GM19452 (cell line): Measurements from ENCODE around the gene TARM1.

Experiments used
- ATAC-seq: cut with Tn5 transposase; IDR thresholded peaks from one replicate; pipeline ENCODE4 v1.9.1; 2021; ENCODE audit not compliant: unreplicated experiment

Gene TARM1

DNA sequence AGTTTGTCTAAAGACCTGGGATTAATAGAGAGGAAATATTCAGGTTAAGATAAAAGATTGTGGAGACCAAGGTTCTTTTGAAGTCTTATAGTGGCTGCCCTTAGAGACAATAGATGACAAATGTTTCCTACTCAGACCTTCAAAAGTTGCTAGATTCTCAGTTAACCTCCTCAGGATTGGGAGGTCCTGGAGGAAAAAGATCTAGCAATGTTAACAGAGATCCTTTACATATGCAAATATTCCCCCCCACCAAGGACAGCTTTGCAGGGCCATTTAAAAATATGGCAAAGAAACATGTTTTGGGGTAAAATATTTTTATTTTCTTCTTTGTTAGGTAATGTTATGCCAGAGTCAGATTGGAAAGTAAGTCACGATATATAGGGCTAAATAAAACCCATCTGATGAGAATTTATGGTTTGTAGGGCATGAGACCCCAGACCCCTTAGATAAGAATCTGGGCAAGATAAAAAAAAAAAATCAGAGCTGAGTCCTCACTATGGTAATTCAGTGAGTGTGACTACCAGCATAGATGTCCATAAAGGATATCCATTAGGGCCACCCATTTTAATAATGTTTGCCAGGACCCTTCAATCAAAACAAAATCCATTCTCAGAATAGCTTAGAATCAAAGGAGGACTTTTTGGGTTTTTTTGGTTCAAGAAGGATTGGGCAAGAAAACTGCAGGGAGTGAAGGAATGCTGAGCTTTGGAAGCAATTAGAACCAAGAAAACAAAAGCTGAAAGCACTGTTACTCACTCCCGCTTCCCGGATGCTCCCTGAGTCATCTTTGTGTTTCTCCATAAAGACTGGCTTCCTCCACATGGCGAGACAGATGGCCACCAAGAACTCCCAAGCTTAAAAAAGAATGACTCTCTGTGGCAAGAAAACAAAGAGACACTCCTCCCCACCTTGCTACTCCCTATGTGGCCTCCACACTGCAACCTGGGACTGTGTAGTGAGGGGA, 45.7 kb downstream of the TARM1 start:
- no peak for ATAC-seq

DNA sequence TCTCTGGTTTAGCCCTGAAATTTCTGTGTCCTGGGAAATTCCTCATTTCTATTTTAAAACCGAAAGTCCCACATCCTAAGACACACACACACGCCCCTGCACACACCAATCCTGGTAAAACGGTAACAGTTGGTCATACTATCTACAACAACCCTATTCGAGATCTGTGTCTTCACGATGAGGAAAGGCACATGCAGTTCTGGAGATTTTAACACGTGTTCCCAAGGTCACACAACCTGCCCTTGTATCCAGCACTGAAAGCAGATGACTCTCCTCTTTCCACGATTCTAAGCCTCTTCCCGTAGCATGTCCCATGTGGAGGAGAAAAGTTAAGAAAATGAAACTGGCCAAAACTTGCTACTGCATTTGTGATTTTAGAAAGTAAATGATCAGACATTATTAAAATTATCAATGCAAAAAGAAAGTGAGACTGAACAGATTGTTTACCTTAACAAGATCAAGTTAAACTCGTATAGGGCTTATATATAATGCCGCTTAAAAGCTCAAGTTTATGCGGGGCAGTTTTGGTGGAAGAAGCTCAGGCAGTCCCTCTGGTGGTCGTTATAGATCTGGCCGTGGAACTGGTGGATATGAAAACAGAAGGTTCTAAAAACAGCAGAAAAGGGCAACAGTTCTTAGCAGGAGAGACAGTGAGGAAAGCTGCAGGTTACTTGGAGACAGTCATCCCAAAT, 50.1 kb downstream of the TARM1 start:
- ATAC-seq = no peak

DNA sequence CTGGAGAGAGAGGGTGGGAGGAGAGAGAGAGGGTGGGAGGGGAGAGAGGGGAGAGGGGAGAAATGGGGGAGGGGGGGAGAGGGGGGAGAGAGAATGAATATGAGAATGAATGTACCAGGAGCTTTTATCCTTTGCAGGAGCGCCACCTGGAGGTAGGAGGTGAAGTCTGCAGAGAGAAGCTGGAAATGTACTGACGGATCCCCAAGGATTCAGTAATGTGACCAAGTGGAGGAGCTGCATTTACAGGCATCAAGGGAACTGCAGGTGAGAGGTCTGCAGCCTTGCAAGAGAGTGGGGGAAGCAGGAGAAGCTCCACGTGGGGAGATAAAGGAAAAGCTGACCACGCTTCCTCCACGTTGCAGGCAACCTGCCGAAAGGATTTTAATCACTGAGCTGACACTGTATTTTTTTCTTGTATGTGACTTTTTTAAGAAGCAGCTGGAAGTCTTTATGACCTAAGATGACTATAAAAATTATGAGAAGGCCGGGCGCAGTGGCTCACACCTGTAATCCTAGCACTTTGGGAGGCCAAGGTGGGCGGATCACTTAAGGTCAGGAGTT, 51.2 kb downstream of the TARM1 start:
- no peak for ATAC-seq

DNA sequence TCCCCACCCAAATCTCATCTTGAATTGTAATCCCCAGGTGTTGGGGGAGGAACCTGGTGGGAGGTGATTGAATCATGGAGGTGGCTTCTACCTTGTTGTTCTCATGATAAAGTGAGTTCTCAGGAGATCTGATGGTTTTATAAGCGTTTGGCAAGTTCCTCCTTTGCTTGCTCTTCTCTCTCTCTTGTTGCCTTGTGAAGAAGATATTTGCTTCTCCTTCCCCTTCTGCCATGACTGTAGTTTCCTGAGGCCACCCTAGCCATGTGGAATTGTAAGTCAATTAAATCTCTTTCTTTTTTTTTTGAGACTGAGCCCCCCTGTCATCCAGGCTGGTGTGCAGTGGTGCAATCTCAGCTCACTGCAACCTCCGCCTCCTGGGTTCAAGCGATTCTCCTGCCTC, 51.9 kb downstream of the TARM1 start:
- ATAC-seq = no peak

DNA sequence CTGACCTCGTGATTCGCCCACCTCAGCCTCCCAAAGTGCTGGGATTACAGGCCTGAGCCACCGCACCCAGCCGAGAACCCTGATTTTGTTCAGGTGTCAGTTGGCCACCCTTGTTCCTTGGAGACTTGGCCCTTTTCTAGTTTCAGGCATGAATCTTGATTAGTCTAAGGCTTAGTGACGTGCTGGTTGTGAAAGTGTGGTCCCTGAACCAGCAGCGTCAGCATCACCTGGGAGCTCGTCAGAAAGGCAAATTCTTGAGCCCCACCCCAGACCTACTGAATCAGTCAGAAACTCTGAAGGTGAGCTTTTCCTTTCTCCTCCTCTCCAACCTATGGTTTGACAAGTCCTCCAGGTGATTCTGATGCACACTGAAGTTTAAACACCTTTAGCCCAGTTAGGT, 54.5 kb downstream of the TARM1 start:
- no peak for ATAC-seq

DNA sequence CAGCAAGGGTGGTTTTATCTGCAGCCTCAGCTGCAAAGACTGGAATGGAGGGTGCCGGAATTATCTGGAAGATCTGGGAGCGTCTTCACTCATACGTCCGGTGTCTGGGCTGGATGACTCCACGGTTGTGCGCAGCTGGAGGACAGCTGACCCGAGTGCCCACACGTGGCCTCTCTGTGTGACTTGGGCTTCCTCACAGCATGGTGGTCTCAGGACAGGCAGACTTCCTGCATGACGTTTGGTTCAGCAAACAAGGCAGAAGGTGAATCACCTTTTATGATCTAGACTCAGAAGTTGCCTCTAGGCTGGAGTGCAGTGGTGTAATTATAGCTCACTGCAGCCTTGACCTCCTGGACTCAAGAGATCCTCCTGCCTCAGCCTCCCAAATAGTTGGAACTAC, 56.5 kb downstream of the TARM1 start:
- ATAC-seq = no peak

DNA sequence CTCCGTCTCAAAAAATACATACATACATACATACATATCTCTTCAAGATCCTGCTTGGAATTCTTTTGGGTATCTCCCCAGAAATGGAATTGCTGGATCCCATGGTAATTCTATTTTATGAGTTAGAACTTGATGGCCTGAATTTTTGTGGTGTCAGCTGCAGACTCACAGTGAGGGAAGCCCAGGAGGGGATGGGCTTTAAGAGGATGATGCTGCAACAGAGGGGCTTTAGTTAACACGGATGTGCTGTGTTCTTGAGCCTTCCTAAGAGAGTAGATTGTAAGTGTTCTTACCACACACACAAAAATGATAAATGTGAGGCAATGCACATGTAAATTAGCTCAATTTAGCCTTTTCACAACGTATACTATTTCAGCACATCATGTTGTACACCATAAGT, 58.0 kb downstream of the TARM1 start:
- no peak for ATAC-seq

DNA sequence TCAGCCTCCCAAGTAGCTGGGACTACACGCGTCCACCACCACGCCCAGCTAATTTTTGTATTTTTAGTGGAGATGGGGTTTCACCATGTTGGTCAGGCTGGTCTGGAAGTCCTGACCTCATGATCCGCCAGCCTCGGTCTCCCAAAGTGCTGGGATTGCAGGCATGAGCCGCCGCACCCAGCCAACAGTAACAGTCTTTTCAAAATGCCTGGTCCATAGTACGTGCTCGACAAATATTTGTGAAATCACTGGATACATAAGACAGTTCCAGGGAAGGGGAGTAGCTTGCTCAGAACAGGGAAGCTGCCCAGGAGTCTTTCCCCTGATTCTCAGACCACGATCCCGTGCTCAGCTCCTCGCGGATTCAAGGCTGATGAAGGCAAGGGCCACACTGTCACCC, 59.2 kb downstream of the TARM1 start:
- ATAC-seq = no peak

DNA sequence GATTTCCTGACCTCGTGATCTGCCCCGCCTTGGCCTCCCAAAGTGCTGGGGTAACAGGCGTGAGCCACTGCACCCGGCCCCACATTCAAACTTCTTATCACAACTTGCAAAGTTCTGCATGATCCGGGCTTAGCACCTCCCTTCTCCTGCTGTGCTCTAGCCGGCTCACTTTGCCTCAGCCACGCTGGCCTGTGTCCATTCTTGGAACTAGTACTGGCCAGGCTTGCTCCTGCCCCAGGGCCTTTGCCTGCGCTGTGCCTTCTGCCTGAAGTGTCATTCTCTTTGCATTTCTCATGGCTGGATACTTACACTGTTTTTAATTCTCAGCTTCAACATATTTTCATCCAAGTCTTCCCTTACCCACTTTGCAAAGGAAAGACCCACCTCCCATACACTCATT, 59.8 kb downstream of the TARM1 start:
- ATAC-seq = no peak
